Fibroblast of lung (primary cell): ENCODE measurements around the gene PARS2. TPM values are rescaled to one million over a fixed set of nuclear protein-coding genes. Genes with fewer than 3 reads are reported as not detected.

Experiments used
- DNase-seq, 2 donors: peaks; one replicate each; pipeline versions ENCODE4 v3.0.0 to v3.0.0-alpha.2; 2010; ENCODE audit warnings: low read depth in 2 of 2
- H2AFZ ChIP-seq: 2 replicates; pipeline ENCODE4 v1.5.1; 2012; ENCODE audit warnings: low read length, control low read depth, inconsistent platforms
- H3K27ac ChIP-seq: 2 replicates; pipeline ENCODE4 v1.5.1; 2011; ENCODE audit warnings: low read length, control low read depth; ENCODE audit not compliant: insufficient read depth
- H3K27me3 ChIP-seq: 2 replicates; pipeline ENCODE4 v1.5.1; 2011; ENCODE audit warnings: mild to moderate bottlenecking, low read length; ENCODE audit not compliant: control insufficient read depth, insufficient read depth
- H3K36me3 ChIP-seq: 2 replicates; pipeline ENCODE4 v1.5.1; 2011; ENCODE audit warnings: low read length; ENCODE audit not compliant: control insufficient read depth, insufficient read depth
- H3K4me1 ChIP-seq: 2 replicates; pipeline ENCODE4 v1.5.1; 2011; ENCODE audit warnings: low read length; ENCODE audit not compliant: control insufficient read depth, insufficient read depth; ENCODE audit errors: extremely low read depth
- H3K4me2 ChIP-seq: 2 replicates; pipeline ENCODE4 v1.5.1; 2011; ENCODE audit warnings: low read length, control low read depth; ENCODE audit not compliant: insufficient read depth; ENCODE audit errors: extremely low read depth
- H3K4me3 ChIP-seq, 4 experiments: fragments of 200-600 bp in 1 of 4; sonication (generic) in 1 of 4; replicated peaks in 1 of 4; 2 replicates each; pipeline ENCODE4 v1.5.1; 2011 to 2016; ENCODE audit warnings: low read length in 4 of 4, low read depth in 3 of 4, mild to moderate bottlenecking in 3 of 4, control low read depth in 2 of 4, inconsistent platforms in 1 of 4, mixed read lengths in 1 of 4; ENCODE audit not compliant: insufficient read depth in 1 of 4; ENCODE audit errors: control extremely low read depth in 1 of 4
- H3K79me2 ChIP-seq: 2 replicates; pipeline ENCODE4 v1.5.1; 2012; ENCODE audit warnings: mild to moderate bottlenecking, low read length, inconsistent platforms; ENCODE audit not compliant: control insufficient read depth, insufficient read depth
- H3K9ac ChIP-seq: 2 replicates; pipeline ENCODE4 v1.5.1; 2011; ENCODE audit warnings: mild to moderate bottlenecking, low read length, control low read depth; ENCODE audit not compliant: insufficient read depth
- H3K9me3 ChIP-seq: 2 replicates; pipeline ENCODE4 v1.5.1; 2012; ENCODE audit warnings: low read depth, low read length; ENCODE audit not compliant: control insufficient read depth, insufficient read depth
- H4K20me1 ChIP-seq: 2 replicates; pipeline ENCODE4 v1.5.1; 2011; ENCODE audit warnings: low read length; ENCODE audit not compliant: control insufficient read depth, insufficient read depth; ENCODE audit errors: extremely low read depth
- EZH2 ChIP-seq: IDR thresholded peaks from 2 replicates; pipeline ENCODE4 v1.5.1; 2012; ENCODE audit warnings: low read length, control low read depth, mild to moderate bottlenecking; ENCODE audit errors: missing control alignments
- polyA plus RNA-seq, 2 donors: library from polyadenylated mRNA; depleted of rRNA in 1 of 2; stranded (reverse) in 1 of 2; unstranded in 1 of 2; fragments of >200 nt; gene quantifications; 2 replicates each; pipeline ENCODE4 v1.2.1, GENCODE V29; 2011 to 2012; ENCODE audit warnings: missing spikeins in 1 of 2
- total RNA-seq: library from RNA; depleted of rRNA; stranded (reverse); fragments of >200 nt; gene quantifications from 2 replicates; pipeline ENCODE4 v1.2.1, GENCODE V29; 2014
- TF ChIP-seq, protein P1 (sequence below), 2 donors: IDR thresholded peaks in 1 of 2; conservative IDR thresholded peaks in 1 of 2; 1 replicate in 1 of 2; 2 replicates in 1 of 2; pipeline ENCODE4 v1.5.1; 2011 to 2012; ENCODE audit warnings: low read length in 2 of 2, control low read depth in 1 of 2, inconsistent platforms in 1 of 2, low read depth in 1 of 2, mild to moderate bottlenecking in 1 of 2

The PARS2 gene
- total and polyA plus RNA-seq, 2 donors (not counting 1 experiment from before 2014, with no cell fraction given), result 3.4 to 5.4 TPM

DNA sequence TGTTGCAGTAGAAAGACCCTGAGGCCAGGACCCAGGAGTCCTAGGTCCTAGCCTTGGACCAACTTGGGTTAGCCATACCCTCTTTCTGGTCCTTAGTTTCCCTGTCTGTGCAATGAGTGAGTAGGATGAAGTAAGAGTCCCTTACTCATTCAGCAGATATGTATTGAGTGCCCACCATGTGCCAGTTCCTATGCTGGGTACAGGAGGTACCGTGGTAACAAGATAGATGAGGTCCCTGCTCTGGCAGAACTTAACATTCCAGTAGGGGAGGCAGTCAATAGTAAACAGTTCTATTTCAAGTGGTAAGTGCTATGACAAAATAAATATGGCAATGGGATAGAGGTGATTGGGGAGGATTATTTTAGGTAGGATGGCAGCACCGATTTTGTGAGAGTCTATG is 18.3 kb upstream of the PARS2 start:
- H4K20me1 ChIP-seq, result peaks cover 2% of the 10 kb centered on the region
- no peaks in the 10 kb centered on the region for H3K36me3 ChIP-seq
- no peak for DNase-seq
- H3K27me3 ChIP-seq, result peaks cover 21% of the 10 kb centered on the region
- no peak overlapping the region for H3K27ac ChIP-seq
- H3K9ac ChIP-seq, result no peak overlapping the region
- H3K4me2 ChIP-seq, result no peak overlapping the region
- no peak for TF ChIP-seq EZH2
- TF ChIP-seq, protein P1, sequence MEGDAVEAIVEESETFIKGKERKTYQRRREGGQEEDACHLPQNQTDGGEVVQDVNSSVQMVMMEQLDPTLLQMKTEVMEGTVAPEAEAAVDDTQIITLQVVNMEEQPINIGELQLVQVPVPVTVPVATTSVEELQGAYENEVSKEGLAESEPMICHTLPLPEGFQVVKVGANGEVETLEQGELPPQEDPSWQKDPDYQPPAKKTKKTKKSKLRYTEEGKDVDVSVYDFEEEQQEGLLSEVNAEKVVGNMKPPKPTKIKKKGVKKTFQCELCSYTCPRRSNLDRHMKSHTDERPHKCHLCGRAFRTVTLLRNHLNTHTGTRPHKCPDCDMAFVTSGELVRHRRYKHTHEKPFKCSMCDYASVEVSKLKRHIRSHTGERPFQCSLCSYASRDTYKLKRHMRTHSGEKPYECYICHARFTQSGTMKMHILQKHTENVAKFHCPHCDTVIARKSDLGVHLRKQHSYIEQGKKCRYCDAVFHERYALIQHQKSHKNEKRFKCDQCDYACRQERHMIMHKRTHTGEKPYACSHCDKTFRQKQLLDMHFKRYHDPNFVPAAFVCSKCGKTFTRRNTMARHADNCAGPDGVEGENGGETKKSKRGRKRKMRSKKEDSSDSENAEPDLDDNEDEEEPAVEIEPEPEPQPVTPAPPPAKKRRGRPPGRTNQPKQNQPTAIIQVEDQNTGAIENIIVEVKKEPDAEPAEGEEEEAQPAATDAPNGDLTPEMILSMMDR (conservative IDR thresholded peaks at IDR 0.05 in 1 of 2, IDR thresholded peaks at IDR 0.05 in 1 of 2; ENCODE audit: low read depth in 1 of 2, low read length in 2 of 2), result no peak
- no peak overlapping the region for H2AFZ ChIP-seq
- H3K4me1 ChIP-seq, result no peaks in the 10 kb centered on the region
- H3K9me3 ChIP-seq, result no peaks in the 10 kb centered on the region
- H3K4me3 ChIP-seq, result no peak overlapping the region
- no peaks in the 10 kb centered on the region for H3K79me2 ChIP-seq

DNA sequence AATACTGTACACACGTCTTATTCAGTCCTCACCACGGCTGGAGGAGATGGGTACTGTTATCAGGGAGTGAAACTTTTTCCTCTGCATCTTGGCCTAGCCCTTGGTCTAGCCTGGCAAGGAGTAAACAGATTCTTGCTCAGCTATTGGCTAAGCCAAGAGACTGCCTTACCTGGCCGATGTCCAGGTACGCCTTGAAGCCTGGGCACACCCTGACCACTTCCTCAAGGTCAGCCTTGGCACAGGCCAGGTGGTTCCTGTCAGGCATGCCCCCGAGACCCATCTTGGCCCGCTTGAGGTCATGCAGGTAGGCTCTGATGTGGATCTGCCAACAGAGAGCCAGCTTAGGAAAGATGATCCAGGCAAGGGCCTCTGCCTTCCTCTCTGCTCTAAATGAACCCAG is 17.8 kb upstream of the PARS2 start:
- Histone ChIP-seq H2AFZ (no peak overlapping the region), H3K4me3 (no peak overlapping the region), H3K36me3 (no peaks in the 10 kb centered on the region), H3K27me3 (peaks cover 21% of the 10 kb centered on the region), H3K79me2 (no peaks in the 10 kb centered on the region), H3K27ac (no peak overlapping the region), H3K9ac (no peak overlapping the region), H3K4me1 (no peaks in the 10 kb centered on the region), H4K20me1 (no peaks in the 10 kb centered on the region), H3K4me2 (no peak overlapping the region), H3K9me3 (no peaks in the 10 kb centered on the region)
- TF ChIP-seq, protein P1 (conservative IDR thresholded peaks at IDR 0.05 in 1 of 2, IDR thresholded peaks at IDR 0.05 in 1 of 2; ENCODE audit: low read depth in 1 of 2, low read length in 2 of 2), result no peak
- TF ChIP-seq EZH2, result no peak
- DNase-seq, result no peak

DNA sequence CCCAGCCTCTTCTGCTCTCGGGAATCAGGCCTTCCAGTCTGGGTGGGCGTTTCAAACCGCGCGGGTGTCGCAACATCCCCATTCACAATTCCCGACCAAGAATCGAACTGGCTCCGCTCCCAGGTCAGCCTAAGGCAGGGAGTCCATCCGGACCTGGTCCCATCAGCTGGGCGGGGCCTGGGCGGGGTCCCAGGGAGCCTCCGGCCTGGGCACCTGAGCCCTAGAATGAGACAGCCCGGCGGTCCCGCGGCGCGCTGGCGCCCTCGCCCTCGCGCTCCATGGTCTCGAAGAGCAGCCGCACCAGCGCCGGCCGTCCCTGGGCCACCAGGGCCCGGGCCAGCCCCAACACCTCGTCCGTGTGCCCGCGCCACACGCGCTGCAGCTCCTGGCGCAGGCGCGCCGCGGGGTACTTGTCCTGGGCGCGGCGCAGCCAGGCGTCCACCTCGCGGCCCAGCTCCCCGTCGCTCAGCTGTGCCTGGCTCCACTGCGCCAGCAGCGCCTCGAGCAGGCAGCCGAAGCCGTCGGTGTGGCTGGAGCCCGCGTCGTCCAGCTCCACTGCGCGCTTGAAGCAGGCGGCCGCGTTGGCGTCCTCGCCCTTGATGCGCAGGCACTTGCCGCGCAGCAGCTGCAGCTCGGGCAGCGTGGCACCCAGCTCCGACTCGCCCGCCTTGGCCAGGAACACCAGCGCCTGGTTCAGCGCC is 16.9 kb upstream of the PARS2 start:
- H3K9ac ChIP-seq, result no peak overlapping the region
- no peaks in the 10 kb centered on the region for H3K9me3 ChIP-seq
- no peaks in the 10 kb centered on the region for H3K79me2 ChIP-seq
- no peaks in the 10 kb centered on the region for H3K4me1 ChIP-seq
- no peak overlapping the region for H3K27ac ChIP-seq
- H3K4me2 ChIP-seq, result no peak overlapping the region
- H4K20me1 ChIP-seq, result no peaks in the 10 kb centered on the region
- H3K36me3 ChIP-seq, result no peaks in the 10 kb centered on the region
- H2AFZ ChIP-seq, result no peak overlapping the region
- H3K27me3 ChIP-seq, result peaks cover 21% of the 10 kb centered on the region
- H3K4me3 ChIP-seq, result no peak overlapping the region
- TF ChIP-seq, protein P1 (conservative IDR thresholded peaks at IDR 0.05 in 1 of 2, IDR thresholded peaks at IDR 0.05 in 1 of 2; ENCODE audit: low read depth in 1 of 2, low read length in 2 of 2), result no peak
- TF ChIP-seq EZH2, result peak; percentile 3
- peak in 1 of 2 donors; percentile 14 for DNase-seq
